ENCODE results near the gene ANXA6. TPM values are rescaled to one million over a fixed set of nuclear protein-coding genes. Genes with fewer than 3 reads are reported as not detected.

Gene ANXA6
- total and polyA plus RNA-seq, 7 donors = 22.9 to 333 (median 233) TPM

DNA sequence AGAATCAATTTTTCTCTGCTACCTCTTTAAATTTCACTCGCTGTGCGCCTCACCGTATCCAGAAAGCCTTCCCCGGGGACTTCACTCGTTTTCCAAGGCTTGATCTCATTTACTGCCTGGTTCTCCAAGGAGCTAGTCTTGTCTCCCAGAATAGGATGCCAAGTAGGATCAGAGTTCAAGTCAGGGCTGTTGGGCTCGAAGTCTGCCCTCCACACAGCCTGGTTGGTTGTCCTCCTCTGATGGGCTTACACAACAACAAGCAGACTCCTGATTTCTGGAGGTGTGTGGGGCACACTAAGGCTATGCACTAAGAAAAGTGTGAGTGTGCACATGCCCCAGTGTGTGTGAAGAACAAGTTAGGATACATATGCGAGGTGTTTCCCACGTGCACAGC lies 62.7 kb downstream of the ANXA6 start:
- Histone ChIP-seq H3K4me1 (peaks cover 0 to 43% (median 28%) of the 10 kb centered on the region in 4 donors), H3K4me3 (no peak overlapping the region), H3K9me3 (no peaks in the 10 kb centered on the region), H3K27me3 (no peaks in the 10 kb centered on the region), H3K36me3 (peaks cover 0 to under 1% (median 0%) of the 10 kb centered on the region in 4 donors), H3K27ac (peak overlapping the region; percentile 50 to 76 (median 56))
- intact Hi-C loops (cut with DNase I) = no loop called here
- TF ChIP-seq EP300 (IDR thresholded peaks at IDR 0.05) (no peak), CTCF (IDR thresholded peaks at IDR 0.05) (no peak), POLR2AphosphoS5 (IDR thresholded peaks at IDR 0.05) (peak in 1 of 4 donors; percentile 2), POLR2A (IDR thresholded peaks at IDR 0.05) (no peak)
- WGBS, 2 donors = 15 to 52% methylated on average over 8 of the region's 8 CpGs
- peak; percentile 78 for DNase-seq

GRCh38 chr5:151094030-151094851 lies 63.3 kb downstream of the ANXA6 start:
- 41 to 48% methylated on average over 12 of the region's 12 CpGs for WGBS, 2 donors
- no peaks in the 10 kb centered on the region for H3K9me3 ChIP-seq
- no peak for DNase-seq
- intact Hi-C loops (cut with DNase I) = no loop called here
- no peaks in the 10 kb centered on the region for H3K36me3 ChIP-seq
- peaks cover 0 to 43% (median 28%) of the 10 kb centered on the region in 4 donors for H3K4me1 ChIP-seq
- H3K27me3 ChIP-seq = no peaks in the 10 kb centered on the region
- H3K27ac ChIP-seq = peak overlapping the region; percentile 50 to 76 (median 56)
- no peak for TF ChIP-seq EP300 (IDR thresholded peaks at IDR 0.05)
- no peak for TF ChIP-seq CTCF (IDR thresholded peaks at IDR 0.05)
- TF ChIP-seq POLR2A (IDR thresholded peaks at IDR 0.05) = no peak
- no peak for TF ChIP-seq POLR2AphosphoS5 (IDR thresholded peaks at IDR 0.05)
- no peak overlapping the region for H3K4me3 ChIP-seq

DNA sequence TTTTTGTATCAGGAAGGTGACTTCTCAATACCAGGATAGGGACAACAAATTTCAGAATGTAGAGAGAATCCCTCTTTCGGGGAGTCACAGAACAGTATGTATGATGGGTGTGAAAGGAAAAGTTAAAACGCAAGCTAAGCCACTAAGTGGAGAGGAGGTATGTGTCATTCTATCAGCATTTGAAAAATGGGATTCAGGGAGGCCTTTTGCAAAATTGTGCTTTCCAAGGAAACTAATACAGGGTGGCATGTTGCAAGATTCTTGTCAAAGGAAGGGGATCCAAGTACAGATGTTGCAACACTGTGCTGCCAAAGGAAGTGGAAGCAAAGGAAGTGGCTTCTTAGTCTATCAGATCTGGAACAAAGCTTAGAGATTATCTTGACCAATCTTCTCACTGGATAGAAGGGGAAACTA lies 64.1 kb downstream of the ANXA6 start:
- TF ChIP-seq EP300 (IDR thresholded peaks at IDR 0.05) (peak in 1 of 4 donors; percentile 7), CTCF (IDR thresholded peaks at IDR 0.05) (no peak), POLR2AphosphoS5 (IDR thresholded peaks at IDR 0.05) (peak; percentile 44 to 75 (median 63)), POLR2A (IDR thresholded peaks at IDR 0.05) (no peak)
- H3K9me3 ChIP-seq = no peaks in the 10 kb centered on the region
- intact Hi-C loops (cut with DNase I) = no loop called here
- peak overlapping the region; percentile 50 to 76 (median 56) for H3K27ac ChIP-seq
- H3K36me3 ChIP-seq = no peaks in the 10 kb centered on the region
- no peak overlapping the region for H3K4me3 ChIP-seq
- WGBS, 2 donors = 37 to 65% methylated on average over 2 of the region's 2 CpGs
- no peaks in the 10 kb centered on the region for H3K27me3 ChIP-seq
- peaks cover 0 to 43% (median 28%) of the 10 kb centered on the region in 4 donors for H3K4me1 ChIP-seq
- peak; percentile 81 for DNase-seq

DNA sequence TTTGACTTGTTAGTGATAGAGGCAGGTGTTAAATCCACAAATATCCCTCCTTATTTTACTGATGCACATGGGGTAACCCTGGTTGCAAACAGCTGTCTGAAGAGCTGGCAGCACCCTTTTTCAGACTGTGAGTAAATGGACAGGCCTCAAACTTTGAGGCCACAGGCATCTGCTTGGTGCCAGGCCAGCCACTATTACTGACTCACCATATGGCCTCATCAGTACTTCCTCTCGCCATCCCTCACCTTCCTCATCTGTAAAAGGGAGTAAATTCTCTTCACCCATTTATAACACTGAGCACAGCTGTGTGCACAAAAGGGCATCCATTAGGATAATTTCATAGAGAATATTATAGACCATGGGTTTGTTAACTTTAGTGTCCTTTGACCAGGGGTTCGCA lies 64.8 kb downstream of the ANXA6 start:
- intact Hi-C loops (cut with DNase I) = no loop called here
- 24 to 67% methylated on average over 2 of the region's 2 CpGs for WGBS, 2 donors
- TF ChIP-seq CTCF (IDR thresholded peaks at IDR 0.05) (no peak), POLR2AphosphoS5 (IDR thresholded peaks at IDR 0.05) (peak in 2 of 4 donors; percentile 7 to 16)
- no peak overlapping the region for H3K4me3 ChIP-seq
- peak; percentile 74 for DNase-seq
- no peaks in the 10 kb centered on the region for H3K36me3 ChIP-seq
- H3K9me3 ChIP-seq = no peaks in the 10 kb centered on the region
- peaks cover 0 to 41% (median 28%) of the 10 kb centered on the region in 4 donors for H3K4me1 ChIP-seq
- peak overlapping the region in 2 of 4 donors; percentile 10 to 76 for H3K27ac ChIP-seq
- H3K27me3 ChIP-seq = no peaks in the 10 kb centered on the region
